ENCODE measurements around the gene SLC8B1.

SLC8B1 gene

DNA sequence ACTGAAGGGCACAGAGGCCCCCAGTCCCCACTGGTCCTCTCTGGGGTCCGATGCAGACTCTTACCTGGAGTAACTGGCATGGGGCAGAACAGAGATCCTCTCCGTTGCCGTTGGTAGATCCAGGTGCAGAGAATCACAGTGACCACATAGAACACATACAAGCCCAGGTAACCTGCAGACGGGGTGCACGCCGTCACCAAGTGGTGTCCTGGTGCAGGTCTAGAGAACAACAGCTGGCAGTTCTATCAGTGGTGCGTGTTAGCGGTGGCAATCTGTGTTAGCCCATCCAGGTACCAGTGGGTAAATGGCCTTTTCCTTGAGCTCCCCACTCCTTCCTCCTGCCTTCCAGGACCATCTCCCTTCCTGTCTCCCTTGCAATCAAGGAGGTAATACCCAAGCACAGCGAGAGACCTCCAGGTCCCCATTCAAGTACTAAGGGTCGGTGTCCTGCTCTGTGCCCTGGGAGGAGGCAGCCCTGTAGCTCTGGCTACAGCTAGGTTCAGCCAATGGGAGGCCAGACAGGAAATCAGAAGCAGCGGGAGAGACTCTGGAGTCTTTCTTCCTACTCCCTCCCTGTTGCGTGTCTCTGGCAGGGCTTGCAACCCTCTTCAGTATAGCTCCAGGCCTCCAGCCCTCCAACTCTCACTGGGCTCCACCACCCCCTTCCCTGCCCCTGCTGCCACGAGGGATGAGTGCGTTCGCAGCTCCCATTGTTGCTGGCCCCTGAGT, 15.8 kb downstream of the SLC8B1 start:
- DNase-seq (ENCODE audit: low read depth) = no peak

DNA sequence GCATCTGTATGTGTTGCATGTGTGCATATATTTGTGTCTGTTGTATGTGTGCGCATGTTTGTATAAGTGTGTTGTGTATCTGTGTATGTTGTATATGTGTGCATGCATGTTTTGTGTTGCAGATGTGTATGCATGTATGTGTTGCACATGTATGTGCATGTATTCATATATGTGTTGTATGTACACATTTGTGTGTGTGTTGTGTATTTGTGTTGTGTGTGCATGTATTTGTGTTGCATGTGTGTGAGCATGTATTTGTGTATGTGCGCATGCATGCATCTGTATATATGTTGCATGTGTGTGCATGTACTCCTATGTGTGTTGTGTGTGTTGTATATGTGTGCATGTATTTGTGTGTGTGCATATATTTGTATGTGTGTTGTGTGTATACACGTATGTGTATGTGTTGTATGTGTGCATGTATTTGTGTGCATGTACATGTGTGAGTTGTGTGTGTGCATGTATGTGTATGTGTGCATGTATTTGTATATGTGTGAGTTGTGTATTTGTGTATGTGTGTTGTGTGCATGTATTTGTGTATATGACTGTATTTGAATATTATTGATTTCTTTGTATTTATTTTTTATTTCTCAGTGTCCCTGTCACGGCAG, 16.8 kb downstream of the SLC8B1 start:
- no peak for DNase-seq (ENCODE audit: low read depth)

DNA sequence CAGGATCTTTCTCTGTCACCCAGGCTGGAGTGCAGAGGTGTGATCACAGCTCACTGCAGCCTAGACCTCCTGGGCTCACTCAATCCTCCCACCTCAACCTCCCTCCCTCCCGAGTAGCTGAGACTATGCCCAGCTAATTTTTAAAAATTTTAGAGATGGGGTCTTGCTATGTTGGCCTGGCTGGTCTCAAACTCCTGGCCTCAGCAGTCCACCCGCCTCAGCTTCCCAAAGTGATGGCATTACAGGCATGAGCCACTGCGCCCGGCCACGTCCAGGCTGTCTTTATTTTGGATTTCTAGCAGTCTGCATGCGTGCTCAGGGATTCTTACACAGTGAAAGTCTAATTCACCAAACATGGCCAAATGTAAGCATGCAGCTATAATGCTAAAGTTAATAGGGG, 17.8 kb downstream of the SLC8B1 start:
- no peak for DNase-seq (ENCODE audit: low read depth)

DNA sequence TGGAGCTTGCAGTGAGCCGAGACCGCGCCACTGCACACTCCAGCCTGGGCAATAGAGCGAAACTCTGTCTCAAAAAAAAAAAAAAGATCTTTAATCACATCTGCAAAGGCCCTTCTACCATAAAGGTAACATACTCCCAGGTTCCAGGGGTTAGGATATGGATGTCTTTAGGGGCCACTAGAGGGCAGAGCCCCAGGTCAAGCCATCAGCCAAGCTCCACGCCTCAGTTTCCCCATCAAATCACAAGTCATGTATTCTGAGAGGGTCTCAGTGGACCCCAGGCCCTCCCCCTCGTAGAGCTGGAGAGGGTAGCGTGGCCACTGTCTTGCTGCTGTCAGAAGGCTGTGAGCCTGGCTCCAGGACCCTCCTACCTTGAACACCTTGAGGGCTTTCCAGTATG, 18.8 kb downstream of the SLC8B1 start:
- no peak for DNase-seq (ENCODE audit: low read depth)

DNA sequence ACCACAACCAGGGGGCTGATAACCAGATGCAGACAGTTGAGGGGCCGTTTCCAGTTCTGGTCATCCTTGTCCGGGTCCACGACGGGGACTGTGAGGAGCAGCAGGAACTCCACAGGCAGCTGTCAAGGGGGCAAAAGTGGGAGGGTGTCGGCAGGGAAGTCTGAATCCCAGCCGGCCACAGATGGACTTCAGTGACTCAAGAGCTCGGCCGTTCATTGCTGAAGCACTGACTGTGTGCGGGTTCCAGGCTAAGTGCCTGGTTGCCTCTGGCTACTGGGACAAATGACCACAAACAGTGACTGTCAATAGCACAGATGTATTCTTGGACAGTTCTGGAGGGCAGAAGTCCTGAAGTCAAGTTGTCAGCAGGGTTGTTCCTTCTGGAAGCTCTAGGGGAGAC, 19.6 kb downstream of the SLC8B1 start:
- no peak for DNase-seq (ENCODE audit: low read depth)

DNA sequence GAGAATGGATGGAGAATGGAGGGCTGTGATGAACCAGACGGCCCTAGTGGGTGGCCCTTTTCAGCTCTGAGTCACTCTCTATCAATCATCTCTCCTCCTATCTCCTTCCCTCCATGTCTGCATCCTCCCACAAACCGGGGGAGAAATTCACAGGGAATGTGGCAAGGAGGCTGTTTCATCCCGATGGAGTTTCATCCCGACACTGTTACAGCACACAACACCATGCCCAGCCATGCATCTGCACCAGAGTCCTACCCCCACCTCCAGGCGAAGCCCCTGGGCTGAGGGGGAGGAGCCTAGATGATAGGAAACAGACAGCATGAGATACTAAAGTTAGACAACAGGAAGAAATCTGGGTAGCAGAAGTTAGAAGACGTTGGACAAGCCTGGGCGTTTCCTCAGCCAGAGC, 20.8 kb downstream of the SLC8B1 start:
- no peak for DNase-seq (ENCODE audit: low read depth)

DNA sequence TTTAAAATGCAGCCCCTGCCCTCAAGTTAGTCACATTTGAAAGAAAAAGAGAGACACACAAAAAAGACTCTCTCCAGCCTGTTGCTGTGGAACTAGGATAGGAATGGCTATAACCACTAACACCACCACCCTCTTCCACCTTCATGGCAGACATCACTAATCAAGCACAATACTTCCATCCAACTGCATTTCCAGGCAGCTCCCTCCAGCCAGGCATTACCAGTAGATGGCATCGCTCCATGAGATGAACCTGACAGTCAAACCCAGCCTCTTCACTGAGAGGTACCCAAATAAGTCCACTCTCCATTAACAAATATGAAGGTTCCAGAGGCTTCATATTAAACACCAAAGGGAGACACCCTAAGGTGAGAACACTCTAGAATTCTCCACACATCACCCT, 24.4 kb downstream of the SLC8B1 start:
- no peak for DNase-seq (ENCODE audit: low read depth)

DNA sequence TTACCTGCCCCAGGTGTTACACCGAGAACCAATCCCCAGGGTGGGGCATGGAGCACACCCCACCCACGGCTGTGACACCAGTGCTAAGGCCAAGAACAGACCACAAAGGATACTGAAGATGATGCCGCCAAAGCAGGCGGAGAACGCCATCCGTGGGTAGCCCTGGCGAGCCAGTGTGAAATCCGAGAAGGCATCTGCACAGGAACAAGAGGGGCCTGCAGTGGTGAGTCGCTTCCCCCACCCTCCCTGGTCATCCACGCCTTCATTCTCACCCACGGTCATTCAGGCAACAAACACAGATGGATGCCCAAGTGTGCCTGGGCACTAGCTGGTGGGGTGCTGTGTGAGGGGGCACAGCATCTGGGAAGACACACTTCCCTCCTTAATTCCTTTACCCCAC, 28.5 kb downstream of the SLC8B1 start:
- DNase-seq (ENCODE audit: low read depth) = no peak

DNA sequence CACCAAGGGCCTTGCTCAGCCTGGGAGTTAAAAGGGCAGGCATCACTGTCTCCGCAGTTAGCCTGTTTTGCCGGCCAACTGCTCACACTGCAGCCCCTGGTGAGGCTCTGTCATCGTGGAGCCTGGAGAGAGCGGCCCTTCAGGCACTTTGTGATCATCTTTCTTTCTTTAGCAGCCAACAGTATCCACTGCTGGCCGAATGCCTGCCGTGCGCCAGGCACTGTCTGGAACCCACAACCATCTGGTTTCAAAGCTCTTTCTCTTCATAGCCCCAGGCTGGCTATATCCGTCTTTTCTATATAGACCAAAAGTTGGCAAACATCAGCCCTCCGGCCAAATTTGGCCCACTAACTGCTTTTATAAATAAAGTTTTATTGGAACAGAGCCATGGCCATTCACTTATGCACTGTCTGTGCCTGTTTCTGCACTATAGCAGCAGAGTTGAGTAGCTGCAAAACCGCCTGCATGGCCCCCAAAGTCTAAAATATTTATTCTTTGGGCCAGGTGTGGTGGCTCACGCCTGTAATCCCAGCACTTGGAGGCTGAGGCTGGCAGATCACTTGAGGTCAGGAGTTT, 29.5 kb downstream of the SLC8B1 start:
- DNase-seq (ENCODE audit: low read depth) = no peak

DNA sequence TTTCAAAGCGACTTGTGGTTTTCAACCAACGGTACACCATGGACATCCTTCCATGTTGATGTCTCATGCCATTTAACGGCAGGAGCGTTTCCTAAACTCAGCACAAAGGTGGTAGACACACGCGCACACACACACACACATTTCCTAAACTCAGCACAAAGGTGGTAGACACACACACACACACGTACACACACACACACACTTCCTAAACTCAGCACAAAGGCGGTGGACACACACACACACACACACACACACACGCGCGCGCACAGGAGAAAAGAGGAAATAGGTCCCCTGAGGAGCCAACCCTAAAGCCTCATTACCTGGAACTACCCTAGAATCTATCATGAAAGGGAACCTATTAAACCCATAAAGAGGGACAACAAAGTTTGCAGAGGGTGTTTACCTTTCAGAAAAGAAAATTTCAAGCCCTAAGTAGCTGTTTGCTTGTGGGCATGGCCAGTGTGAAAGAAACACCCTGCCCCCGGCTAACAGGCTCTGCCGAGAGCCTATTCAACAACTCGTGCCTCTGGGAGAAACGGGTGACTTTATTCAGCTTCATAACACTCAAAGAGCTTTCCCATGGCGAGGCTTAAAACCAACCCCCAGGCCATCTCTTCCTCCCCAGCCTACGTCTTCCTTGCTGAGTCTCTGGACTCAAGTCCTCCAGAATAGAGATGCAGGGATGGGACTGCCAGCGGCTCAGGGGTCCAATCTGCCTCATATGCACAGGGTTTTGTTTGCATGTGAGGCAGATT, 31.8 kb downstream of the SLC8B1 start:
- no peak for DNase-seq (ENCODE audit: low read depth)

DNA sequence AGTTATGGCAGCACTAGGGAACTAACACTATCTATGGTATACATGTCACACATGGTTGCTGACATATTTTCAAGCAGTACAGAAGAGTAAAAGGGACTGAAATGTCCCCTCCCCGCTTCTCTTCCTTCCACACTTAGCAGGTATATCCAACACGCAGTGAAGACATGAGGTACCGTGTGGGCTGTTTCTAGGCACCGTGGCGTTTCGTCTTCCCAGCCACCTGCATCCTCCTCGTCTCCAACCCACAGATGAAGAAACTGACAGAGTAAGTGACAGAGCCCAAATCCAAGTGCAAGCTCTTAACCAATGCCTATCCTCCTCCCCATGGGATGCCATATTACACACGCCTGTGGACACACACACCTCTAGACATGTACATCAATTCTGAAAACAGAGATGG, 32.4 kb downstream of the SLC8B1 start:
- DNase-seq (ENCODE audit: low read depth) = no peak

DNA sequence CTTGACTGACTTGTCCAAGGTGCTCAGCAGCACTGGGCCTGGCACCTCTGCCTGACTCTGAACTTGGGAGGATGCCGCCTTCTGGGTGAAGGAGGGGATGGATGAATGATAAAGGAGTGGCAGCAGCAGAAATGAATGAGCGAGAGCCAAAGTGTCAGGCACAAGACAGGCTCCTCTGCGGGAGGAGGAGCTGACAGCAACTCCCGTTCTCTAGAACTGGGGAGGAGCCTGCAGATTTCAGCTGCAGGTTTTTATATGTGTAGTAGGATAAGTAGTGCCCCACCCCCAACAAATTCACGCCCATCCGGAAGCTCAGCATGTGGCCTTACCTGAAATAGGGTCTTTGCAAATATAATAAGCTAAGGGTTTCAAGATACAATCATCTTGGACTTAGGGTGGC, 33.1 kb downstream of the SLC8B1 start:
- no peak for DNase-seq (ENCODE audit: low read depth)

DNA sequence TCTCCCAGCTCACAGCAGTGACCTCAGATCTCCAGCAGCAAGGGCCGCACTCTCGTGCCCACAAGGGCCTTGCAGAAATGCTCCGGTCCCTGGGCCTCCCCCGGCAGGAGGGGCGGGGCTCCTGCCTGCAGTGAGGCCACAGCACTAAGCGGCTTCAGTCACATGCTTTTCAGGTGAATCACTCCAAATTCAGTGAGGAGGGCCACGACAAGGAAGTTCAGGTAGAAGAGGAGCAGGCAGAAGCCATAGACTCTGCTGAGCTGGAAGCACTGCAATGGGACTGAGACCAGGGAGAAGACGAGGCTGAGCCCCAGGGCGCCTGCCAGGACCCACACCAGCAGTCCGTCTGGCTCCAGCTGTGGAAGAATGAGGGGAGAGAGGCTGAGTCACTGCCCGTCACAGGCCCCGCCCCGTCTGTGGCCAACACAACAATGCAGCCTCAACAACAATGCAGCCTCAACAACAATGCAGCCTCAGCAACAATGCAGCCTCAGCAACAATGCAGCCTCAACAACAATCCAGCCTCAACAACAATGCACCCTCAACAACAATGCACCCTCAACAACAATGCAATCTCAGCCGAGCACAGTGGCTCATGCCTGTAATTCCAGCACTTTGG, 35.2 kb downstream of the SLC8B1 start:
- DNase-seq (ENCODE audit: low read depth) = no peak

DNA sequence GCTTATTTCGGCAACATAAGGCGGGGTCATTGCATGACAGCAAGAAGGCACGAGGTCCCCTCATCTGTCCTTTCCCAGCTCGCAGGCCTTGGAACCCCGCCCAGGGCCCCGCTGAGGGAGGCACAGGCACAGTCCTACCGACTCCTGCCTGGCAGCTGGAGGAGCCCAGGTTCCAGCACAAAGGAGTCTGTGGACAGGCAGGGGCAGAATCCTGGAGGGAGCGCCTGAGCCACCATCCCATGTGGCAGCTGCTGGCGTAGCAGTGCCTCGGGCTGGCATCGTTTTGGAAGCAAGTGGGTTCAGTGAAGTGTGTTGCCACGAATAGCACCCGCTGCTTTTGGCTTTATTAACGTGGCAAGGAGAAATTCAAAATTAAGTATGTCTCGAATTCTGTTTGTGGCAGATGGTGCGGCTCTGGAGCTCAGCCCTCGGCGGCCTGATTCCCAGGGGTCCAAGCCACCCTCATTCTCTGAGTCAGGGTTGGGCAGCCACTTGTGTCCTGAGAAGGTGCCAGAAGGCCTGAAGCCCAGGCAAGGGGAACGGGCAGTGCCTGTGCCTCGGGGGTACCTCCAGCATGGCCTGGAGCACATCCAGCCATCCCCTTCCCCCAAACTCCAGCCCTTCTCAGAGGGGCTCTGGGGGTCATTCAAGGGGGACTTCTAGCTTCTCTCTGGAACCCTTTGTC, 35.9 kb downstream of the SLC8B1 start:
- DNase-seq (ENCODE audit: low read depth) = no peak

DNA sequence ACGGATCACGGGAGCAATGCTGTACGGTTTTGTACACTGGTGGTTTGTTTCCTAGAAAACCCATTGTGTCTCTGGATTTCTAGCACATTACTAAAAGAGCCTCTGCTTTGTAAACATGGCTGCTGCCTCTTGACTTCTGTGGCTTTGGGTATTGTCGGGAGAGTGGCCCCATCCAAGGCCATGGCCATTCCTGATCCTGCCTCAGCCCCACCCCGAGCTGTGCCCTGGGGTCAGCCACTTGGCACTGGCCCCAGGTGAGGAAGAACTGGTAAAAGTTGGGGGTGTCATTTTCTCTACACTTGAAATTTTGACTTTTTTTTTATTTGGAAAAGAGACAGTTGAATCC, 36.5 kb downstream of the SLC8B1 start:
- DNase-seq (ENCODE audit: low read depth) = no peak

DNA sequence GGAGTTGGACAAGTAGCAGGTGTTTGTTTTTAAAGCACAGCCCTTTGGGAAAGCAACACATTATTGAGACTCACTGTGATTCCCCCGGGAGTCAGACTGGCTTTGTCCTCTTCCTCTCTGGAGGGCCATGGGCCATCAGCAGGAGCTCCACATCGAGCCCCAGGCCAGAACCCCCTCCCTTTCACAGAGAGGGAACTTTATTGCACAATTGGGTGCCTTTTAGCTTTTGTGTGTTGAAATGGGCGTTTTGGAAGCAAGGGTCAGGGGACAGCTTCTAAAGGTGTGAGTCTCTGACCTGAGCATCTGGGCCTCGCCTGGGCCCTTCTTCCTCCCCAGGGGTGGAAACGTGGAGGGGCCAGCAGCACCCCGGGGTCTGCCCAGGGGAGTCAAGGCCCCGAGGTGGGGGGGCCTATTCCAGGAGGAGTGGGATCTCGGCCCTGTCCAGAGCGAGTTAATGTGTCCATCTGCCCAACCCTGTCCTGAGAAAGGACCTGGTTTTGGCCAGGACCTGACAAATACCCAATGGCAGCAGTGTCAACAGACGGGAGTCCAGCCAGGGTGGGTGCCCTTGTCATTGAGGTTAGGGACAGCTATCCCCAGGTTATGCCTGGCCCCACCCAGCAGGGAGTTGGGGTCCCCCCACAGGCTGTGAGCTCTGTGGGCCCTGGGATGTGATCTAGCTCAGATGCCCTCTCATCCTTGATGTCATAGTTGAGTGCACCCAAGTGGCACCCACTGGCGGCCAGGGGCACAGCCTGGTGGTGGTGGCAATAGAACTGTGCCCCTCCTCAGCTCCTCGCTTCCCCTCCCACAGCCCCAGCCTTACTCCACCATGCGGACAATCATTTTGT, 37.1 kb downstream of the SLC8B1 start:
- no peak for DNase-seq (ENCODE audit: low read depth)

DNA sequence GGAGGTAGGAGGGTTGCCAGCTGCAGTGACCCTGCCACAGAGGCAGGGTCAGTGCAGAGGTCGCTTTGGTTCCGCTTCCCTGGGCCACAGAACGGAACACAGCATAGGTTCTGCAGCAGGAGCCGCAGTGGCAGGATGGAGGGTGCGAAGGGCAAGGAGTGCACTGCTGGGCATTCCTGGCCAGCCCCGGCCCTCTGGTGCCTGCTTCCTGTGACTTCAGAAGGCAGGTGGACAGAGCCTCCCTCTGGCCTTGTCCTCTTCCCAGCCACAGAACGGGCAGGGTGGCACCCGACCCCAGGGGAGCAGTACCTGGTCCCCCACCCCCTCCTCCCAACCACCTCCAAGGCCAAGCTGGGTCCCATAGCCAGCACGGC, 37.7 kb downstream of the SLC8B1 start:
- DNase-seq (ENCODE audit: low read depth) = no peak

DNA sequence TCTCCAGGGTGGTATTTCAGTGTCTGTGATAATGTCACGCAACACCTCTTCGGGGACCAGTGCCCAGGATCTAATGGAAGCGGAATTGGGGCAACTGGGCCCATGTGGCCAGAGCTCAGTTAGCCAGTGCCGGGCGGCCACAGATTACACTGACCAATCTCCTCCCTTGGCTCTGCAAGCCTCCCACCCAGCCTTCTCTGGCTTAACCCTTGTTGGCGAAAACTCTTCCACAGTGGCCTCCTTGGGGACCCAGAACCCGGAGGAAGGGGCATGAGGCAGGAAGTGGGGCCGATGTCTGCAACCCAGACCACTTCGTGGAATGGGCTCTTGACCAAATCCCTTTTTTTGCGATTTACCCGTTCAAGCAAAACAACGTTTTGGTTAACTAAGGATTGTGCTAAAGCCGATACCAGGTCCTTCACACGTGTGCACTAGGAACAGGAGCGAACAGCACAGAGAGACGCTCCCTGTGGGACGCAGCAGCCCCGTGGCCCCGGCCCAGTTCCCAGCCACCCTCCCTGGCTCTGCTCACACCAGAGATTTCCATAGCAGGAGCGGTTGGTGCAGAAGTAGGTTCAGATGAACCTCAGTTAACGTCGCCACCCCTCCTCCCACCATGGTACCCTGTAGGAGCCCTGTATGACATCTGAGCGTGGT, 38.2 kb downstream of the SLC8B1 start:
- DNase-seq (ENCODE audit: low read depth) = no peak

DNA sequence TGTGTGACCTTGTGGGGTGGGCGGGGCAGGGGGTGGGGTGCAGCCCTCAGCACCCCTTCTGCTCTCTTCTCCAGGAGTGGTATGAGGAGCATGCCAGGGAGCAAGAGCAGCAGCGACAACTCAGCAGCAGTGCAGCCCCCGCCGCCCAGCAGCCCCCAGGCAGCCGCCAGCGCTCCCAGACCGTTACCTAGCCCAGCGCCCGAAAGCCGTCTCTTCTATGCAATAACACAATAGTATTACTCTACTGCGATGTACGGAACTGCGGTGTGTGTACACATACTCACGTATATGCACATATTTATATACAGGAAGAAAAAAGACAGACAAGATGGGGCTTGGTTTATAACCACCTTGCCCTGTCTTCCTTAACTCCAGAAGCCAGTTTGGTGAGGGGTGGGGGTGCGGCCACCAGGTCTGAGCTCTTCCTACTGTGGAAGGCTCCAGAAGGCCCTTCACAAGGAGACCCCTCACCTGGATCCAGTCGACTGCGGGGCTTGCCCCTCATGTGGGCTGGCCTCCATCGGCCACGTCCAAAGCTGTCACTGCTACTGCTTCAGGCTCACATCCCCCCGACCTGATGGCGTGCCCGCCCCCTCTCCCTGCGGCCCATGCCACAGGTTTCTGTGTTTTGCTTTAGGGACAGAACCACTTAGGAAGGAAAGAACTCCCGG, 38.9 kb downstream of the SLC8B1 start:
- DNase-seq (ENCODE audit: low read depth) = no peak

DNA sequence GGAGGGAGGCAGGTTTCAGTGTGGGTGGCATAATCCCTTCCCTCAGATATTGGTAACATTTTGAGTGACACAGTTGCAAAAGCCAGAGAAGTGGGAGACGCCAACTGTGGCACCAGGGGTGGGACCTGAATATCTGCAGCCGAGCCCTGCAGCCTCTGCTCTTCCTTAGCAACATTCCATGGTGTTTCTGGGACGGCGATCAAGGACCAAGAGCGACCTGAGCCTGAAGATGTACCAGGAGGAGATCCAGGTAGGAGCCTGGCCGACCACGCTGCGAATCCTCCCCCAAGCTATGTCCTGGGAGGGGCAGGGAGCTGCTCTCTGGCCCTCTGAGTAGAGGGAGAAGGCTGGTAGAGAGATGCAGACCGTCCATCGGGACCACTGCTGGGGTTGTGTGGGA, 41.8 kb downstream of the SLC8B1 start:
- no peak for DNase-seq (ENCODE audit: low read depth)

Data from activated T-helper 9 cell treated with anti-CD3 and anti-CD28 coated beads, Interleukin-2, amount 50 U/mL, for 16 hours (primary cell).